ENCODE results near the gene PHKG1. TPM values are rescaled to one million over a fixed set of nuclear protein-coding genes. Genes with fewer than 3 reads are reported as not detected.

PHKG1 gene
- total RNA-seq, 2 experiments from 2014 or later: 3.3 to 5.6 TPM

GRCh38 chr7:56063500-56063881 lies 29.3 kb downstream of the PHKG1 start:
- ChIA-PET POLR2A (interaction anchor here (2.0 to 4.9 kb wide), 2 partner anchors 10 to 12 kb away, joined by 13 to 46 read pairs; partner anchors contain the start of genes CCT6A and PSPH), CTCF (ENCODE audit: unreplicated experiment) (no interaction called here)
- Histone ChIP-seq H2AFZ (ENCODE audit: low read length) (no peak overlapping the region; the same call in 1 of the 2 replicates), H3K4me3 (ENCODE audit: low read depth, low read length, poor library complexity, severe bottlenecking) (peak overlapping the region; percentile 91), H3K4me2 (ENCODE audit: low read length) (peak overlapping the region; percentile 61), H3K4me1 (ENCODE audit: insufficient read depth, low read length, poor library complexity, severe bottlenecking) (peaks cover 26% of the 10 kb centered on the region), H3K79me2 (ENCODE audit: insufficient read depth, low read depth, low read length) (peaks cover 32% of the 10 kb centered on the region), H3K9me3 (ENCODE audit: low read length) (no peaks in the 10 kb centered on the region), H4K20me1 (ENCODE audit: insufficient read depth, low read length) (0 out of 2 replicates have a peak, but pooled peaks cover 6% of the 10 kb centered on the region), H3K9me2 (ENCODE audit: insufficient read depth, low read length) (no peaks in the 10 kb centered on the region), H3K36me3 (ENCODE audit: insufficient read depth, low read length) (peaks cover 69% of the 10 kb centered on the region), H3K27ac (ENCODE audit: low read depth, low read length, poor library complexity, severe bottlenecking) (peak overlapping the region; percentile 79)
- no peak for DNase-seq (ENCODE audit: low spot score)
- BruUV-seq (replicated peaks): TSS peak; percentile 49
- TF ChIP-seq EZH2phosphoT487 (IDR thresholded peaks at IDR 0.05; ENCODE audit: borderline replicate concordance, low read depth, low read length): no peak
- no peak for TF ChIP-seq CTCF (conservative IDR thresholded peaks at IDR 0.05; ENCODE audit: low read length)
- intact Hi-C loops (cut with micrococcal nuclease; ENCODE audit: unreplicated experiment): loop anchor here (10.0 kb wide), 1 partner anchor 699 kb away; the partner anchor contains the start of gene LANCL2

GRCh38 chr7:56062382-56062781 lies 30.4 kb downstream of the PHKG1 start:
- no peak for DNase-seq (ENCODE audit: low spot score)
- intact Hi-C loops (cut with micrococcal nuclease; ENCODE audit: unreplicated experiment): loop anchor here (10.0 kb wide), 1 partner anchor 698 kb away; the partner anchor contains the start of gene LANCL2

More at GRCh38 chr7:56062382-56062781, 30.4 kb downstream of the PHKG1 start:
- H3K79me2 ChIP-seq (ENCODE audit: insufficient read depth, low read depth, low read length): peaks cover 40% of the 10 kb centered on the region
- ChIA-PET POLR2A (interaction anchor here (0.8 to 4.9 kb wide), 2 partner anchors 11 to 48 kb away, joined by 3 to 46 read pairs; partner anchors contain the start of genes CCT6A and PSPH), CTCF (ENCODE audit: unreplicated experiment) (interaction anchor here (0.6 kb wide), 1 partner anchor 12 kb away, joined by 3 read pairs; no protein-coding TSS in a partner anchor)
- H3K36me3 ChIP-seq (ENCODE audit: insufficient read depth, low read length): peaks cover 71% of the 10 kb centered on the region
- H3K4me1 ChIP-seq (ENCODE audit: insufficient read depth, low read length, poor library complexity, severe bottlenecking): peaks cover 26% of the 10 kb centered on the region
- no peaks in the 10 kb centered on the region for H3K9me3 ChIP-seq (ENCODE audit: low read length)
- H4K20me1 ChIP-seq (ENCODE audit: insufficient read depth, low read length): 0 out of 2 replicates have a peak, but pooled peaks cover 6% of the 10 kb centered on the region
- no TSS peak for BruUV-seq (replicated peaks)
- no peak overlapping the region for H3K4me3 ChIP-seq (ENCODE audit: low read depth, low read length, poor library complexity, severe bottlenecking)
- no peak overlapping the region for H2AFZ ChIP-seq (ENCODE audit: low read length)
- peak overlapping the region; percentile 2; the same call in 1 of the 2 replicates for H3K4me2 ChIP-seq (ENCODE audit: low read length)
- TF ChIP-seq CTCF (conservative IDR thresholded peaks at IDR 0.05; ENCODE audit: low read length) (no peak), EZH2phosphoT487 (IDR thresholded peaks at IDR 0.05; ENCODE audit: borderline replicate concordance, low read depth, low read length) (no peak)
- H3K27ac ChIP-seq (ENCODE audit: low read depth, low read length, poor library complexity, severe bottlenecking): peak overlapping the region; percentile 79
- no peaks in the 10 kb centered on the region for H3K9me2 ChIP-seq (ENCODE audit: insufficient read depth, low read length)
